HTERT RPE-1 (cell line): ENCODE results near the gene ARPC1A.
"Not testable (repeated sequence)": the region's sequence is repeated elsewhere in the genome, so short reads cannot be mapped to it uniquely, and the experiment has no call there.

Experiments used
- in situ Hi-C: fragments of 300-500 bp; cut with MboI; formaldehyde crosslinking; loops from 4 replicates; pipeline ENCODE4 v1.14.3; 2020; ENCODE audit warnings: low sequenced_read_pairs

The ARPC1A gene

GRCh38 chr7:99368750-99369389 is 43.2 kb downstream of the ARPC1A start:
- in situ Hi-C loops: no loop called here

- in situ Hi-C loops: no loop called here
These were observed 44.2 kb downstream of the ARPC1A start for GRCh38 chr7:99369767-99370391.

- in situ Hi-C loops: no loop called here
These were observed 45.8 kb downstream of the ARPC1A start for GRCh38 chr7:99371376-99371920.

GRCh38 chr7:99372275-99373090 is 46.8 kb downstream of the ARPC1A start:
- in situ Hi-C loops: no loop called here

GRCh38 chr7:99373091-99374066 is 47.7 kb downstream of the ARPC1A start:
- in situ Hi-C loops: no loop called here

GRCh38 chr7:99374111-99375064 is 48.7 kb downstream of the ARPC1A start, which contains the start of gene ARPC1B:
Gene ARPC1B (plus strand): TSS chr7:99374730. CDS start chr7:99385715, 10,985 bp downstream.
- in situ Hi-C loops: no loop called here

- in situ Hi-C loops: no loop called here
These were observed 49.5 kb downstream of the ARPC1A start for GRCh38 chr7:99375070-99375807.

GRCh38 chr7:99379043-99379577 is 53.4 kb downstream of the ARPC1A start:
- in situ Hi-C loops: no loop called here

- in situ Hi-C loops: not testable (repeated sequence)
These were observed 54.0 kb downstream of the ARPC1A start for GRCh38 chr7:99379693-99380031.

- in situ Hi-C loops: no loop called here
These were observed 54.5 kb downstream of the ARPC1A start for GRCh38 chr7:99380032-99380822.

- in situ Hi-C loops: no loop called here
These were observed 55.3 kb downstream of the ARPC1A start for GRCh38 chr7:99380823-99381663.

- in situ Hi-C loops: no loop called here
These were observed 56.0 kb downstream of the ARPC1A start for GRCh38 chr7:99381664-99382075.

GRCh38 chr7:99383203-99383602 is 57.5 kb downstream of the ARPC1A start:
- in situ Hi-C loops: no loop called here

GRCh38 chr7:99383791-99384370 is 58.2 kb downstream of the ARPC1A start:
- in situ Hi-C loops: no loop called here

GRCh38 chr7:99384523-99384922 is 58.8 kb downstream of the ARPC1A start:
- in situ Hi-C loops: no loop called here

GRCh38 chr7:99385564-99385963 is 59.9 kb downstream of the ARPC1A start:
- in situ Hi-C loops: no loop called here
